HG03097 (cell line): Measurements from ENCODE around the gene TMEM72.

Experiments
- ATAC-seq: cut with Tn5 transposase; IDR thresholded peaks from one replicate; pipeline ENCODE4 v1.9.1; 2021; ENCODE audit not compliant: unreplicated experiment, low FRiP score

The TMEM72 gene

DNA sequence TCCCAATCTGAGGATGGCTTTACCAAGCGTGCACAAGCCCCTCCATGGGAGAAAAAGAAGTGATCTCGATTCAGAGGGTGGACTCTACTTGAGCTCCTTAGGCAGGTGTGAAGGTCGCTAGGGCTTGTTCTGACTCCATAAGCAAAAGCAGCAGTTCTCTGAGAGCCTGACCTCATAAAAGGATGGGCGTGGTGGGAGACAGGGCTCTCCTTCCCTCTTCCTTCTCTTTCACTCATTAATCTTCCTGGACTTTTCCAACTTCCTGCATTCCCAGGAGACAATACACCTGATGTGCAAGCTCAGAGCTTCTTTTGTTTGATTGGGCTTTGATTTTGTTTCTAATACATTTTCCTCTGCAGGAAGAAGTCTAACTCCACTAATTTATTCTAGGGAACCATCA lies 22.3 kb upstream of the TMEM72 start:
- ATAC-seq, result no peak

DNA sequence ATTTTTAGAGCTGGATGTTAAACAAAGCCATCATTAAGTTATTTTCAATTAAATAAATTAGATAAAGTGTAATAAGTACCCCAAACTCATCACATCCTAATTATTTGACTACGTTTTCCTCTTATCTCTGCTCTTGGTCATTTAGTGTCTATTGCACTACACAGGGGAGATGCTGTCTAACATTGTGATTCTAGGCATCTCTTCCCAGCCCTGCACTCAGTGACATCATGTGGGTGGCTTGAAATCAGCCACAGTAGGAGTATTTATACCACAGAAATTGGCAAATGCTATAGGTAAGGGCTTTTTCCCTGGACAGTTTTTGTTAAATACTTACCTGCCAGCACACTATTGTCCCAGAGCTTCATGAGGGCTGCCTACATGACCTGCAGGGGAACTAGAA lies 21.3 kb upstream of the TMEM72 start:
- no peak for ATAC-seq

DNA sequence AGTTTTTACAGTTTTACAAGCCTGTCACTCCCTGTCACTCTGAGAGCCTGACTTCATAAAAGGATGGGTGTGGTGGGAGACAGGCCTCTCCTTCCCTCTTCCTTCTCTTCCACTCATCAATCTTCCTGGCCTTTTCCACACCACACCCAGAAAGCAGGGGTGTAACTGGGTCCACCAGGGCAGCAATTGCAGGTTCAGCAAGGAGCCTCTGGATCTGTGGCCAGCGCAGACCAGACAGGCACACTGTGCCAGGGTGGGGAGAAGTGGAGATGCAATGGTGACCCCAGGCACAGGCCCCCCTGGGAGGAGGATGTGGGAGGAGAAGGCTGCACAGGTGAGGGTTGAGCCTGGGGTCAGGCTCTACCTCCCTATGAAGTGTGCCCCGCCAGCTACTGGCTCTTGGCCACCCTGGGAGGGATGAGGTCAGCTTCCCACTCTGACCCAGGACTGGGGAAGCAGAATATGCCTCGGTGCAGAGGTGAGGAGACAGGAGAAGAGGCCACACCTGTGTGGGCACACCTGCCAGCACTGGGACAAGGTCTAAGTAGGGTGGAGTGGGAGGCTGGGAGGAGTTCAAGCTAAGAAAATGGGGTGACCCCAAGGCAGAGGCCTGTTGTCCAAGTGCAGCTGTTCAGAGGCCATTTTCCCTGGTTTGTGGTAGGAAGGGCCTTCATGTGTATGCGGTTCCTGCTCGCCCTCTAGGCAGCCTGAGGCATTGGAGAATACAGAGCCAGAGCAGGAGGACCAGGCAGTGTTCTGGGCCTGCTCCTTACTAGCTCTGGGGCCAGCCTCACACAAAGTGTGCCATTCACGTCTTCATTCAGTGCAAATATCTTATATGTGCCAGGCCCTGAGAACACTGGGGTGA lies 20.2 kb upstream of the TMEM72 start:
- no peak for ATAC-seq

DNA sequence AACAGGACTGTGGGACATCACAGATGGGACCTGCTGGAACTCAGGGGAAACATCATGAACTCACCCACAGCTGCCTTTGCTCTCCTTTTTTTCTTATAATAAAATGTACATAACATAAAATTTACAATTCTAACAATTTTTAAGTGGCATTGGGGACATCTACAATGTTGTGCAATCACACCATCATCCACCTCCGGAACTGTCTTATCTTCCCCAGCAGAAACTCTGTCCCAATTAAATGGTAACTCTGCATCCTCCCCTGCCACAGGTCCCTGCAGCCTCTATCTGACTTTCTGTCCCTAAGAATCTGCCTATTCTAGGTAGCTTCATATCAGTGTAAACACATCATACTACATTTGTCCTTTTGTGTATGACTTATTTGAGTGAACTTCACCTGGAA lies 19.4 kb upstream of the TMEM72 start:
- no peak for ATAC-seq

DNA sequence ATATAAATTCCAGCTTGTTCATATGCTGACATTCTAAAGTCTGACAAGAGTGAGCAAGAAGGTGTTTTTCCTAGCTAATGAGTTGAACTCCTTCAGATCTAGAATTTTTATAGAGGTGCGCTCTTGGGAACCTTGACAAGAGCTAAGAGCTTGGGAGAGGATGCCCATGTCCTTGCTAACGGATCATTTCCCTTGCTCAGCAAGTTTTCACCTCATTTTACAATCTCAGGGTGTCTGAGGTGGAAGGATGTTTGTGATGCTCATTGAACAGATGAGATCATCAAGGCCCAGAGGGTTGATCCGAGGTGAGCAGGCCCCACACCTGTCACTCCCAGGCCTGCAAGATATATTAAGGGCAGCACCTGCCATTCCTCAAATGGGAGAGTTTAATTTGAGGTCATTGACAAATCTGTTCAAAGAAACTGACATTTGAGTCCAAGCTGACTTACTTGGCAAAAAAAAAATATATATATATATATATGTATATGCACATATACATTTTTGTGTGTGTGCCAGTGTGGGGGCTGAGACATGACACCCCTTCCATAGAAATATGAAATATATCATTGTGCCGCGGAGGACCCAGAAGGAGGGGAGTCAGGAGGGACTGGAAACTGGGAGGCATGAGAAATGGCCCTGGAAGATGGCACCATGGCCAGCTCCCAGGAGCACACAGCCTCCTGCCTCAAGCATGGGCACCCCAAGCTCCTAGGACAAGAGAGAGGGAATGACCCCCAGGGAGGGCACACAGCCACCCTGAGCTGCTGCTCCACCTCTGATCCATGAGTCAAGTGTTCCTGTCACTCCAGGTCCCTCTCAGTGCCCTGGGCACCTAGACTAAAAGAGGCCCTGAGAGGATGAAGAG lies 17.3 kb upstream of the TMEM72 start:
- no peak for ATAC-seq

GRCh38 chr10:44894691-44895090 lies 16.4 kb upstream of the TMEM72 start:
- ATAC-seq, result no peak

DNA sequence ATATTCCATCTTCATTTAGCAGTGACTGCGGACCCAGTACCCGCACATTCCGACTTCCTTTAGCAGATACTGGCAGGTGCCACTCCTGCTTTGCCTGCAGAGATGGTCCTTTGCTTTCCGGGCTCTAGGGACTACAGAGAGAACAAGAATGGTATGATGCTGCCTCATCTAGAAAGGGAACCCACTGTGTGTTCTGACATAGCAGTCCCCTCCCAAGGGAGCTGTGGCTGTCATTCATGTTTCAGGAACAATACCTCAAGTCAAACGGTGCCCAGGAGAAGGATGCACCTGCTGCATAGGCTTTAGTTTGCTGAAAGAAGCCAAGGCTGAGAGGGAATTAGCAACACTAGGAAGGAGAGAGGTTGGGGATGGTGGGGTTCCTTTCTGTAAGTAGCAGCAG lies 15.9 kb upstream of the TMEM72 start:
- ATAC-seq, result no peak

- ATAC-seq, result no peak
Measured at GRCh38 chr10:44897049-44897448, 14.1 kb upstream of the TMEM72 start.

GRCh38 chr10:44898665-44899064 lies 12.5 kb upstream of the TMEM72 start:
- no peak for ATAC-seq

DNA sequence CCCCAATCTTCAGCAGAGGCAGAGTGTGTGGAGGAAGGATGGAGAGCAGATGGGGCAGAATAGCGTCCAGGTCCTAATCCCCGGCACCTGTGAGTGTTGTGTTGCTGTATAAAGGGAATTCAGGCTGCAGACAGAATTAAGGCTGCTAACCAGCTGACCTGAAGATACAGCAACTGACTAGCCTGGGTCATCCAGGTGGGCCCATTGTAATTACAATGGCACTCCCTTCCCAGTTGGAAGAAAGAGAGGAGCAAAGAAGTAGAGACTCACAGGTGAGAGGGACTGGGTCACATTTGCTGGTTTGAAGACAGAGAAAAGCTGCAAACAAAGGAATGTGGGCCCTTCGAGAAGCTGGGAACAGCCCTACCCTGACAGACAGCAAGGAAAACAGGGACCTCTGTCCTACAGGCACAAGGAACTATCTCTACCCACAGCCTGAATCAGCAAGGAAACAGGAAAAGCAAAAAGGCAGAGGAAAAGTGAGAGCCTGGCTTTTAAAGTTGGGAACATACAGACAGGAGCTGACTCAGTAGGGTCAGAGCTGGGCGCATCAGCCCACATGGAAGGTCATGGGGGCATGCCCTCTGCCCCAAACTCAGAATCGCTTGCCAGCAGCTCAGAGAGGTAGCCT lies 11.6 kb upstream of the TMEM72 start:
- ATAC-seq, result no peak

DNA sequence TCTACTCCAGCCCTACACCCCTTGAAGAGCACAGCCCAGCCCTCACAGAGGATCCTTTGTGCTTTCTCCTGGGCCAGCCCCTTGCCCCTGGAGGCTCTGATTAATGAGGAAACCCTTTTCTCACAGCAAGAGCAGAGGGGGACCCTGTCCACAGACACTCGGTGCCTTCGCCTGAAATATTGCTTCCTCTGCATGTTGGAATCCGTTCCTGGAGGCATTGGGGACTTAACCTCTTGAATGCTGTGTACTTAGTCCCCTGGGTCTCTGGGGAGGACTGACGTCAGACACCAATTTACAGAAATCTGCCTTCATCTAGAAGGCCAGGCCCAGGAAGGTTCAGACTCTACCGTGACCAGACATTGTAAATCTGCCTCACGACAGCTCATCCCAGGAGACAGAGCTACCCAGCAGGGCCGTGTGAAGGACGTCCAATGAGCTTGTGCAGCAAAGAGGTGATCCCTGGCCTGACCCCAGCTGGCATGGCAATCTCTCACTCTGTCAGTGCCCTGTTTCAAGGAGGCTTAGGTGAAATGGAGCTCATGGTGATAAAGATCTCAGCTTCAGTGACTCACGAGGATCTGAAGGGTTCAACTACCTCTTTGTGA lies 8.1 kb upstream of the TMEM72 start:
- ATAC-seq, result no peak

DNA sequence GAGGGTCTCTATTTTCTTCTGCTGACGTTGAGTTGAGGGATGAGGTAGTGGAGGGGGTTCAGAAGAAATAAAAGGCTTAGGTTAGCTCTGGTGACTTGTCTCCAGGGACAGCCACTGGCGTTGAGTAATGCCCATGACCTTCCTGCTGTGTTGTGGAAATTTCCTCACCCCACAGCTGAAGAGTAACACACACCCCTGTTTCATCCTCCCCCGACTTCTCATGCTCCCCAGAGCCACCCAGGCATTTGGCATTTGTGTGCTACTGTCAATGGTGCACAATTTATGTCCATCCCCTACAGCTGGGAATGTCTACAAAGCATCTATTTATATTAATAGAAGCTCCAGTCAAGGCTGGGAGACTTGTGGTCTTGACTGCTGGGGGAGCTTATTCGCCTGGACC lies 4.7 kb upstream of the TMEM72 start:
- ATAC-seq, result no peak

- ATAC-seq, result no peak
Measured at GRCh38 chr10:44907556-44907955, 3.6 kb upstream of the TMEM72 start.

DNA sequence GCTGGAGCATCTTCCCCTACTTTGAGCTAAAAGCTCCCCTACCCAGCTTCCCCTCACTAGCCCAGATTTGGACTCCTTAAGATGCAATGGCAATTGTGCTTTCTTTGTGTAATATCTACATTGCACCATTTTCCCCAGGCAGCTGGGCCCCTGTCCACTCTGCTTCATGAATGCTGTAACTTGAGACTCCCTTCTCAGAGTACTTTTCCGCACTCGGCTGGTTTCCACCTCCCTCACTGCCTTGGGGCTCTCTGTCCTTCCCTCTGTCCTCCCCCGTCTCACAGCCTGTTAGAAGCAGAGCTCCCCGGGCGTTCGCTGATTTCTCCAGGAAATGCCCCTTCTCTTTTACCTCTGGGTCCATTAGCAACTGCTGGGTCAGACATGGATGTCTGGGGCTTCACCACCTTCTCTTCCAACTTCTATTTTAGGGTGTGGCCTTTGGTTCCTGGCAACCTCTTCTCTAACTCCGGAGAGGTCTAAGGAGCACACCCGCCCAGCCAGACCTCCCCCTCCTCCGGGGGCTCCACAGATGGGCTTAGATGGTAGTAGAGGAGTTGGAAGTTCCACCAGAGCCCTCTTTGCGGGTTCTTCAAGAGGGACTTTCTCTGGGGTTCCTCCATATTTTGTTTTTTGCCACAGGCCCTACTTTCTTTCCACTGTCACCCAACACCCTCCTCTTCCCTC lies 2.9 kb upstream of the TMEM72 start:
- ATAC-seq, result no peak

- ATAC-seq, result no peak
Measured at GRCh38 chr10:44908936-44909630, 2.1 kb upstream of the TMEM72 start.

DNA sequence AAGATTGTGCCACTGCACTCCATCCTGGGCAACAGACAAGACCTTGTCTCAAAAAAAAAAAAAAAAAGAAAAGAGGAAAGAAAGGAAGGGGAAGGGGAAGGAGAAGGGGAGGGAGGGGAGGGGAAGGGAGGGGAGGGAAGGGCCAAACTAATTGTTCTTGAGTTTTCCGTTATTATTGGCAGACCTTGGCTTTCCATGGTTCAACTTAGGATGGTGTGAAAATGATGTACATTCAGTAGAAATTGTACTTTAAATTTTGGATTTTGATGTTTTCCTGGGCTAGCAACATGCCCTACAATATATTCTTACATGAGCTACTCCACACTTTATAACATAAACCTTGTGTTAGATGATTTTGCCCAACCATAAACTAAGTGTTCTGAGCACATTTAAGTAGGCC lies 1.2 kb upstream of the TMEM72 start:
- no peak for ATAC-seq

GRCh38 chr10:44910602-44911001 lies 535 bp upstream of the TMEM72 start:
- ATAC-seq, result no peak

DNA sequence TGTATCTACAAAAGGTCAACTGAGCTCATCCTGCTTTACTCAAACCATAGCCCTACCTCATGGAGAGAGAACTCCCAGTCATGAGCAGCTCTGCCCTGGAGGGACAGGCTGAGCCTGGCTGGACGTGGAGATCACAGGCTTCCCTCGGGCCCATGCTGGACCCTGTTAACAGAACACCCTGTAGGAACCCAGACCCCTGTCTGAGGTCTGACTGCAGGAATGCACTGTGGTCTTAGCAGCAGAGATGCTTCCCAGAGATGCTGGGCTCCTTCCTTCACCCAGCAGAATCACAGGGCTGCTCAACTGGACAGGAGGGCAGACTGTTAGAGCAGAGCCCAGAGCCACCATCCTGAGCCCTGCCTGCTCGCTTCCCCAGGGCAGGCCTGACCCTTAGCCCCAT lies 814 bp downstream of the TMEM72 start:
- ATAC-seq, result no peak

DNA sequence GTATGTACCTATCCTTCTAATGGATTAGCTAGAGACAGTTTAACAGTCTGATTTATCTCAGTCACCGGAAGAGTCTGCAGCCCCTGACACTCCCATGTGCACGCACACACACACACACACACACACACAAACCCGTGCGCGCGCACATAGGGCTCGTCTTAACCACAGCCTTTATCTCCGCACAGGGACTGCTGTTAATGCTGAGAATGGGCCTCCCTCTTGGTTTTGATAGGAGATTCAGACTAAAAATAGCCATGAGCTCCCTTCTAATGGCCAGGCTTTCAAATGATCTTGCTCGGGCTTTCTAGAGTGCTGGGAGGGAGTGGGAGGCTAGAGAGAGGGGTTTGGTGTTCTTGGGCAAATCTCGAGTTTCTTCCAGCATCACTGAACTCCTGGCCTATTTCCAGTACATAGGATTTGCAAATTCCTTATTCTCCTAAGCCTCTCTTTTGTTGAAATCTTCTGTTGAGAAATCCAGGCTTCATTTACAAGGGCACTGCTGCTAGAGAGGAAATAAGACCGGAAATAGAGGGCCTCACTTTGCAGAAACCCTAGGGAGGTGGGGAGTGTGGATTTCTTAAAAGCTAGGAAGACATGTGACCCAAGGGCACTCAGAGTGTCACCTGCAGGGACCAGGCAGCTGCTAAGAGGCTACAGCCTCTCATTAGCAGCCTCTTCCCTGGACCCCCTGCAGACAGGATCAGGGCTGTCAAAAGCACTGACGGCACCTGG lies 2.4 kb downstream of the TMEM72 start:
- ATAC-seq, result no peak
